HG03558 (cell line): ENCODE results near the gene TTYH1.
"Not testable (repeated sequence)": the region's sequence is repeated elsewhere in the genome, so short reads cannot be mapped to it uniquely, and the experiment has no call there.

ENCODE experiments used
- ATAC-seq: cut with Tn5 transposase; IDR thresholded peaks from one replicate; pipeline ENCODE4 v1.9.1; 2021; ENCODE audit warnings: moderate number of reproducible peaks; ENCODE audit not compliant: unreplicated experiment; ENCODE audit errors: extremely low read depth

TTYH1 gene

DNA sequence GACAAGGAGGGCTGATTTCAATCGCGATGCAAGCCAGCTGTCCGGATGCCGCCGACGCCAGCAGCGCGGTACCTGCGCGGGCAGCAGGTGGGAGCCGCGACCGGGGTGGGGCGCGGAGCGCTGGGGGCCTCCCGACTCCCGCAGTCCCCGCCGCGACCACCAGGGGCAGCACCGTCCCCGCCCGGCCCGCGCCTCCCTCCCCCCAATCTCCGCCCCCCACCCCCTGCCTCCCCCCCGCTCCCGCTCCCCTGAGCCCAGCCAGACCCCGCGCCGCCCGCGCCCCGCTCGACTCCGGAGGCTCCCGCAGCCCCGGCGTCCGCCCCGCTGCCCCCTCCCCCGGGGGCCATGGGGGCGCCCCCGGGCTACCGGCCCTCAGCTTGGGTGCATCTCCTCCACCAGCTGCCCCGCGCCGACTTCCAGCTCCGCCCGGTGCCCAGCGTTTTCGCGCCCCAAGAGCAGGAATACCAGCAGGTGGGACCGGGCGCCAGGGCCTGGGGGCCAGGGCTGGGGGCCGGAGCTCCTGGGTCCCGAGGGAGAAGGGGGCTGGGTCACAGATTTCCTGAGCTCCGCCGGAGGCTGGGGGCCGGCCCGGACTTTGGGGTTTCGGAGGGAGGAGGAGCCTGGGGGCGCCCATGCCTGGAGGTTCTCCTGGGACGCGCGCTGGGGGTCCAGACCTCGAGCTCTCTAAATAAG is at the start of gene TTYH1:
TSS of gene TTYH1 (plus strand) at position 257 of the 693 bp plus-strand sequence. CDS start at position 346, 89 bp downstream.
- no peak for ATAC-seq

DNA sequence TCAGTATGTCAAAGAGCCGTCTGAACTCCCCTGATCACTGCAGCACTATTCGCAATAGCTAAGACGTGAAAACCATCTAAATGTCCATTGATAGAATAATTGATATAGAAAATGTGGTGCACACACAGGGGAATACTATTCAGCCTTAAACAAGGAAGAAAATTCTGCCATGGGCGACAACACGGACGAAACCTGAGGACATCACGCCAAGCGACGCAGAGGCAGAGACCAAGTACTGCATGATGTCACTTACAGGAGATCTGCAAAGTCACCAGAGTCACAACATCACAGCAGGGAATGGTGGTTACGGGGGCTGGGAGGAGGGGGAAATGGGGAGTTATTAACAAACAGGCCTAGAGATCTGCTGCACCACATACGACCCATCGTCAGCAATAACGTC is 49.5 kb upstream of the TTYH1 start:
- not testable (repeated sequence) for ATAC-seq

DNA sequence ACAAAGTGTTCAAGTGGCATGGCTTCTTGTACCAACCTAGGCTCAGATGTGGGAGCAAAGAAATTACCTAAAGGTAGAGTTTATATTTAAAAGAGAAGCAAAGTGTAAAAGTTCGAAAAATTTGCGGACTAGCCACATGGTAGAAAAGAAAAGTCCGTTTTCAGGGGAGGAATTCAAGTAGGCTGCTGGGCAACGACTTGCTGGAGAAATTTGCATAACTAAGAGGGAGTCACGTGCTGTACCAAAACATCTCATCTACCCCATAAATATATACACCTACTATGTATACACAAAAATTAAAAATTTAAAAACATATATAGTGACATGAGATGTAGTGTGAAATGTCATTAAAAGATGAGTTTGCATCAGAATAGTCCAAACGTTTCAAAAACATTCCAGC is 48.5 kb upstream of the TTYH1 start:
- ATAC-seq: no peak

DNA sequence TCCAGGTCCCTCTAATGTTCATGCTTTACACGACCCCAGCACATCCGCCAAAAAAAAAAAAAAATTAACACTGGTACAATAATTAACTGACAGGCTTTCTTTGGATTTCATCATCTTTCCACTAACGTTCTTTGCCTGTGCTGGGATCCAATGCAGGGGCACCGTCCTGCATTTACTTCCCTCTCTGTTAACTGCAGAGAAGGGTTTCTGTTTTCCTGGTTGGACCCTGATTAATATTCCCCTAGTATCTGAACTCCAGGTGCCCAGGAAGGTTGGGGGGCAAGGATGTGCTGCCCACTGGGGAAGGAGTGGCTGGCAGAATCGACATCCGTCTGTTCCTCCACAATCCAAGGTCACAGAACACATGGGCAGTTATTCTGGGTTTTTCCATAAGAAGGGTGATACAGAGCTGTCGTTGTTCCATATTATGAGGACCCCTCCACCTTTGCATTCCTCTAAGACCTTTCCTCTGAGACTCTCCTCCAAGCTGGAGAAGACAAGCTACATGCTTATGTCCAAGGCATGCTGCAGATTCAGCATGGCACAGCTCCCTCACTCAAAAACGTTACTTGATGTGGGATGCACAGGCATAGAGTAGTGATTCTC is 46.1 kb upstream of the TTYH1 start:
- ATAC-seq: no peak

DNA sequence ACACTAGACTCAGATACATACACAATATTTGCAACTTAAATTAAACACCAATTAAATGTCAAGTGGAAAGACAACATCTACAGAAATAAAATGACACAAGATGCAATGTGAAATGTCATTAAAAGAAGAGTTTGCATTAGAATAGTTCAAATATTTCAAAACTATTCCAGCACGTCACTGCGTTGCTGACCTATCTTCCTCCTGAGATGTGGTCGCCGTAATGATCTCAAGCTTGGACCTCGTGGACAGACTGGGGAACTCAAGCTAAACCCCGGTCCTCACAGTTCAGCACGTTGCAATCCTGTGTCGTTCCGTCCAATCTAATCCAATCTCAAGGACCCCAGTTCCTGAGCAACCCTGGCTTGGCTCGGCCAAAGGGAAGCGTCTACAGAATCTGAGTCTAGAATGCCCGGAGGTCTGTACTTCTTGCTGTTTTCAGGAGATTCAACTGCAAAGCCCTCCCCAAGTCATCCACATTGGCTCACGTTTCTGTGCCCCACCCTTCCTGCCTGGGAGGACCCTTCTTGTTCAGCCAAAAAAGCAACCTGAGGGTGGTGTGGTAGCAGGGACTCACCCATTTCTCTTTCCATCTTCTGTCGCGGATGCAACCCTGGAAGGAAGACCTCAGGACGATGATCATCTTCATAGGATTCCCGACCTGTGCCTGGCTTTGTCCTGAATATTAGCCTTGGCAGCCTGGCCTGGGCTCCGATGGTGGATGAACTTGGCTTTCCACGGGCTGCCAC is 45.4 kb upstream of the TTYH1 start:
- ATAC-seq: not testable (repeated sequence)

DNA sequence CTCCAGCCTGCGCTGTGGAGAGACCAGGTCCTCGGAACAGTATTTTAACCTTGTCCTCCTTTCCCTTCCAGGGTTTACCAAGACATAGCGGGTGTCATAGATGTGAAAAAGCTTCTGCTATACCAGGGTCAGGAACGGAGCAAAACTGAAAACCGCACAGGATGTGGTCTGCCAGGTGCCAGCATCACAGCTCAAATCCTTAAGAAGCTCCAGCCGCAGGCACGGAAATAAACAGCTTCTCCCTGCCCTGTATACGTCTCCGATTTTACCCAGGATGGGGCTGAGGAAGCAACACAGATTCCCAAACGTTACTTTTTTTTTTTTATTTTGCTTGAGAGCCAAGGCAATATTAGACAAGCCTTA is 44.8 kb upstream of the TTYH1 start:
- not testable (repeated sequence) for ATAC-seq

DNA sequence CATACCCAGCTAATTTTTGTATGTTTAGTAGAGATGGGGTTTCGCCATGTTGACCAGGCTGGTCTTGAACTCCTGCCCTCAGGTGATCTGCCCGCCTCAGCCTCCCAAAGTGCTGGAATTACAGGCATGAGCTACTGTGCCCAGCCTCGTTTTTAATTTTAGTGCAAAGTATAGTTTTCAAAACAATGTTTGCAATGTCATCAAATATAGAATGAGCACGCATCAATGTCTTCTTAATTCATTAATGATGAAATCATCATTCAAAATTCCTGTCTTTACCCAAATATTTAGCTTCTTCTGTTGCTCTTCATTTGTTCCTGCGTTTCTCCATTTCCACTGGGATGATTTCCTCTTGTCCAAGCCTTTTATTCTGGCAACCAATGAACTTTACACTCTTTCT is 43.8 kb upstream of the TTYH1 start:
- ATAC-seq: not testable (repeated sequence)

DNA sequence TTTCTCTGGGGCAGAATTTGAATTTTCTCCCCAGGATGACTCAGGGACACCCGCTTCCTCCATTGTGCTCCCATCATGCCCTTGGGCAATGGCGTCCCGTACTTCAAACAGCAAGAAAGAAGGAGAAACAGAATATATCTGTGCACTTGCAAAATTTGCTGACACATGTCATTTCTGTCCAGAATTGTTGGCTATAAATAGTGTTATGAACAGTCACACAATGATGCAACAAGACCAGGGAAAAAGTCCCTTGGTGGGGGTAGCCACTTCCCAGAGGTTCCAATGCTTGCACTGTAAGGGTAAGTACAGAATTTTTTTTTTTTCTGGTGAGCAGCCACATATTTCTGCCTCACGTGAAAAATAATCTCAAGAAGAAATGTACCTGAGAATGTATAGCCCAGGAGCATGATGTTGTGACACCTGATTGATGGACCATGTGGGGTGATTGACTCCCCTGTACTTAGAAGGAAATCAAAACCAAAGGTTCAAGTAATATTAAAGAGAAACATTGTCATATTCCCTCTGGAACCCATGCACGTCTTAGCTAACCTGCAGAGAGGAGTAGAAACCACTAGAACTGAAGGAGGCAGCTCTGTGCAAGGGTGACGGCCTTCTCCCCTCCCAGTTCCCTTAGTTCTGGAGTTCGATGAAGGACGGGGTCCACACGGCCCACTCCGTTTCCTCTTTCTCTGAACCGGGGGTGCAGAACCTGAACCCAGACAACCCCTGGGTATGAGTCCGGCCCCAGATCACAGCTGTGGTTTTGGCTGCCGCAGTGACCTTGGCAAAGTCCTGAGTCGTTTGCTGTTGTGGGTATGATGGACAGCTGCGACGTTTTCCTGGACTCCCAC is 41.3 kb upstream of the TTYH1 start:
- no peak for ATAC-seq

DNA sequence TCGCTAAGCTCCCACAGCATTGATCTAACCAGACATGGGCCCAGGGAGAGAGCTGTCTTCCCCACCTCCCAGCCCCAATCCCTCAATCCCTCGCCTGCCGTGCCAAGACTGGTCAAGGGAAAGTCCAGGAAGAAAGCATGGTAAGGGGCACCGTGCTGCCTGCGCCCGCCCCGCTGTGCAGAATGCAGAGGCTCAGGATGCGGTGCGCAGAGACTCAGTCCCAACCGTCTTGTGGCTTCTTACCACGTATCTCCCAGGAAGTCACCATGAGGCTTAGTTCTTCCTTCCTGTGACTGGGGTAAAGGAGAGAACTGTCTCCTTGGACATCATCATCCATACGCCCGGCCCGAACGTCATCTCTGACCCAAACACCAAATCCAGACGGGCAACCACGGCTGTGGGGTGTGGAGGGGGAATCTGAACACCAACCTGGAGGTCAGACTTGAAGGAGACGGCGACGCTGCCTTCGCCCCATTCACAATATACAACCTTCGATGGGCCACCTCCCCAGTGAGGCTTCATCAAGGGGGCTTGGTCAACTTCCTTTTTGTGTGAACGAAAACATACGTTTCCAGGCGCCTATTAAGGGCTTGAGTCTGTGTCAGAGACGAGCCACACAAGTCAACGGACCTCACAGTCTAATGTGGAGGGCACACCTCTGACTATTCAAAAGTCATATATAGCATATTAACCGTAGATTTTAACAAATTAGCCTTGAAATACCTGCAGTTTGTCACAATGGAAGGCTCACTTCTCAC is 39.9 kb upstream of the TTYH1 start:
- ATAC-seq: not testable (repeated sequence)

DNA sequence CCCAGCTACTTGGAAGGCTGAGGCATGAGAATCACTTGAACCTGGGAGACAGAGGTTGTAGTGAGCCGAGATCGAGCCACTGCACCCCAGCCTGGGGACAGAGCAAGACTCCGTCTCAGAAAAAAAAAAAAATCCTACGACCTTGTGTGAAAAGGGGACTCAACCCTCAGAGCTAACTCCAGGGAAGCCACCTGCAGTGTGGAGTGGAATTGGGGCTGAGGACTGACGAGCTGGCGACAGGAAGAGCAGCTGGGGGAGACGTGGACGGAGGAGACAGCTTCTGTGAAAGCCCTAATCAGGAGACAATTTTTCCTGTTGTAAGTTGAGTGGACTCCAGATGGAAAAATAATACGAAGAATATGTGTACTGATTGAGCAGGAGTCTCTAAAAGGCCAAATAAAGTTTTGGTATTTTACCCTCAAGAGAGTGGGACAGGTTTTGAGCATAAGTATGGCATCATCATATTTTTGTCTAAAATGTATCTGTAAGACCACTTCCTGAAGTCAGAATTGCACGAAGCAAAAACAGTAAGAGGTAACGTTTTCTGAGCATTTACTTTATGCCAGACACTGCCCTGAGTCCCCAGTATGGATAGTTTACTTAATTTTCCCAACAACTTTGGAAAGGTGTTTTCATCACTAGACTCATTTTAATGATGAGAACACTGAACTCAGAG is 38.5 kb upstream of the TTYH1 start:
- no peak for ATAC-seq

DNA sequence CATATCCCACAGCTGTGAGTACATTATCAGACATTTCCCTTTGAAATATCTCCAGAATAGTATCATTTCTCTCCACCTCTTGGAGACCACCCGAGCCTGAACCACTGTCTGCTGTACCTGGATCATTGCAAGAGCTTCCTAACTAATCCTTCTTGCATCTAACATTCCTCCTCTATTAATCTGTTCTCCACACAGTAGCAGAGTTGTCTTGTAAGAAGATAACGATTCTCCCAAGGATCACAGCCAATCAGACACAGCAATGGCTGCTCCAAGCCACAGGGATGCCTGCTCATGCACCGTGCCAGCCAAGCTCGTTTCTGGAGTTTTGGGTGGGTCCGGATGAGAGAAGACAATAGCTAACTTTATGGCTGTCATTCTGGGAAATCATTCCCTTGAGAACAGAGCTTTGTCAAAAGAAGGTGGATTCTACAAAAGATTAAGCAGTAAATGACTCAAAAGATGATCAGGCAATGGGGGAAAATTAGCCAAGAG is 36.0 kb upstream of the TTYH1 start:
- no peak for ATAC-seq

DNA sequence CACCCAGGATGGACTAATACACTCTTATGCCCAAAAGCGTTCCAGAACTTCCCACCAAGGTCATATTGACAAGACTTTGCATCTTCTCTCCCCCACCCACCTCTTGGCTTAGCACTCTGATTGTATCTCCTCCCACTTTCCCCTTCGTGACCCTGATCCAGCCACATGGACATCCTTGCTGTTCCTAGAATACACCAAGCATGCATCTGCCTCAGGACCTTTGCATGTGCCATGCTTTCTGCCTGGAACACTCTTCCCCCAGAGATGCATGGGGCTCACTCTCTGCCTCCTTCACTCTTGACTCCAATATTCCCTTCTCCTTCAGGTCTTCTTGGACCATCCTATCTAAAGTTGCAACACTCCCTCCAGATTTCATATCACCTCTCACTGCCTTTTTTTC is 34.4 kb upstream of the TTYH1 start:
- no peak for ATAC-seq

DNA sequence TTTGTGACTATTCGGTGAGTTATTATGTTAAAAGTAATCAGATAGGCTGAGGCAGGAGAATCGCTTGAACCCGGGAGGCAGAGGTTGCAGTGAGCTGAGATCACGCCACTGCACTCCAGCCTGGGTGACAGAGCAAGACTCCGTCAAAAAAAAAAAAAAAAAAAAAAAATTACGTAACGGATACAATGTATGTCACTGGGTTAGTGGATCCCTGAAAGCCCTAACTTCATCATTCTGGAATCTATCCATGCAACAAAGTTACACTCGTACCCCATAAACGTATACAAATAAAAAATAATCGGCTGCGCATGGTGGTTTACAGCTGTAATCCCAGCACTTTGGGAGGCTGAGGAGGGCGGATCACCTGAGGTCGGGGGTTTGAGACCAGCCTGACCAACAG is 33.2 kb upstream of the TTYH1 start:
- not testable (repeated sequence) for ATAC-seq

DNA sequence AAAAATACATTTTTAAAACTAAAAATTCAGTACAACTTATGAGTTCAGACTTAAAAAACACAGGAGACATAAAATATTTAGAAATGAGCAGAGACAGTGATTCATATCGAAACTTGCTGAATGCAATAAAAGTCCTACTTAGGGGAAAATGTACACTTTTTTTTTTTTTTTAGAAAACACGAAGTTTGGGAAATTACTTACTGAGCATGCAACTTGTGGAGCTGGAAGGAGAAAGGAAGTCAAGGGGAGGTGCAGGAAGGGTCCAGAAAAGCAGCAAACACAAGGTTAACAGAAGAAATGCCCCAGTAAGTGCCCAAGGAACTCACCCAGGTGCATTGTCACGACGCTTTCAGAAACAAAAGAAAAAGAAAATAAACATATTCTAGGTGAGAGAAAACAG is 31.9 kb upstream of the TTYH1 start:
- ATAC-seq: no peak

DNA sequence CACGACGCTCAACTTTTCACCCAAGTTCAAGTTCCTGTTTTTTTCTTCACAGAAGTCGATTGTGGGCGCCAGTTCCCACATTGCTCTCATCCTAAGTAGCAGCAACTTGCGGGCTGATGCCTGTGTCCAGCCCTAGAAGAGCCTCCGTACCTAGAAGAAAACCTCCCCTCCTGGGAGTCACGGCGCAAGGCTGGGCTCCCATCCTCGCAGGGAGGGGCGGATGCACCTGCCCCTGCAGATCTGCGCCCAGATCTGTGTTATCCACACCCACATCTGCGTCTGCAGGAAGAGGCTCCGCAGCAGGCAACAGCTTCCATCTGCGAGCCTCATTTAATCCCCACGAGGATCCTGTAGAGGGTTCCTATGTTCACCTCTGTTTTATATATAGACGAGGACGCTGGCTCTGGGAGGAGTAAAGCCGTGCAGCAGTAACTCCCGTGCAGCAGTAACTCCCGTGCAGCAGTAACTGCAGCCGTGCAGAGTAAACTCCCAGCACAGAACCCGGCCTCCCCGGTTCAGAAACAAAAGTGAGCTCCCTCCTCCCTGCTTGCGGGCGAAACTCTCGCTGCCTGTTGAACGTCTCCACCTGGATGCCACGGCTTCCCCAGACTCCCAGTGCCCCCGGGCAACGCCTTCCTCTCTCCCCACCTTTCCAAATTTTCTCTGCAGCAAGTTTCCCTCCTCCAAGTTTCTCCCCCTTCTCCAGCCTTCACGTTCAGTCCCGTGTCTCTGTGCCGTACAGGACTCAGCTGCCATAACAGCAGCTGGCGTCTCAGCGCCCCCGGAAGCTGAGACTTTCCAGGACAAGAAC is 27.1 kb upstream of the TTYH1 start:
- no peak for ATAC-seq

DNA sequence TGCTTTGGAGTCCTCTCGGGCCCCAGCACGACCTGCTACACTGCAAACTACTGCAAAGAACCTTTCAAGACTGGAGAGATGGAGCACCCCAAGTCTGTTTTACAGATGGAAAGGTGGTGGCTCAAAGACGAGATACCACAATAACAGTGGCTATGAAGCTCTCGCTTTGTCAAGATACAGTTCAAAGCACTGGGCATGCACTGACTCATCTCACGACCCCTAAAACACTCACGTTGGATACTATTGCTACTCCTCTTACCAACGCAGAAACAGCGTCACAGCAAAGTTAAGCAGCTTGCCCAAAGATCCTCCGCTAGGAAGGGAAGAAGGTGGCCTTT is 26.5 kb upstream of the TTYH1 start:
- ATAC-seq: no peak

DNA sequence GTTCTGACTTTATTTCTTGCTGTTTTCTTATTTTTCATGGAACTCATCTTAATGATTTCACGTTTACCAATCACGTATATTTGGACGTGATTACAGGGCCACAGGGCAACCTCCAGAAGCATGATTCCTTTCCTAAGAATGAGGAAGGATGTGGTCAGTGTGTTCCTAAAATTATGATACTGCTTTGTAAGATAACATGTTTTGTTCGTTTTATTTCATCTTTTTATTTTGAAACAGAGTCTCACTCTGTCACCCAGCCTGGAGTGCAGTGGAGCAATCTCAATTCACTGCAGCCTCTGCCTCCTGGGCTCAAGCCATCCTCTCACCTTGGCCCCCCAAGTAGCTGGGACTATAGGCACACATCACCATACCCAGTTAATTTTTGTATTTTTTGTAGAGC is 25.7 kb upstream of the TTYH1 start:
- ATAC-seq: no peak

DNA sequence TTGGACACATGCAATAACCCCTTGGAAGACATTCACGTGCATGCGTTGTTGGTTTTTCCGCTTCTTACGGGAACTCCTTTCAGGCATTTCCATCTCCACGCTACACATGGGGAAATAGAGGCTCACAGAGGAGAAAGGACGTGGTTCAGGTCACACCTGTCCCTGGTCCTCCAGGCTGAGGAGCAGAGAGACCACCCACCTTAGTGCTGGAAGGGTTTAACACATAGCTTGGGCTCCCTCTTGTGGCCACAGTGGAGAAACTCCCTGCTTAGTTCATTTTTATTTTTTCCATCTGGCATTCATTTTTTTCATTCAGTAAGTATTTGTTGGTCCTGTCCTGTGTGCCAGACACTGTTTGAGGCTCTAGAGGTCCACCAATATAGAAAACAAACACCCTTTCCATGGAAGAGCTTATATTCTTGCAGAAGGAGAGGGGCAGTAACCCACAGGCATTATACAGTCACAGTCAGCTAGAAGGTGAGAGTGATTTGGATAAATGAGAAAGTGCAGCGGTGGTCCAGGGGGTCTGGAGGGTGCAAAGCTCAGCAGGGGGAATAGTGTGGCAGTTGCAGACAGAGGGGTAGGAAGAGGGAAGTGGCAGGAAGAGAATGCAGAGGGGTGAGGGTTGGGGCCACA is 24.2 kb upstream of the TTYH1 start:
- no peak for ATAC-seq
